H1 (cell line): ENCODE data around the gene PHEX. TPM values are rescaled to one million over a fixed set of nuclear protein-coding genes. Genes with fewer than 3 reads are reported as not detected.

Experiments
- CTCF ChIA-PET: fragments of 300-600 bp; sonication (Branson Sonifier 250); formaldehyde crosslinking; loops from one replicate; lab custom pipeline; 2021; ENCODE audit not compliant: partially characterized antibody; lab: Charles Lee
- POLR2A ChIA-PET: fragments of 300-600 bp; sonication (Branson Sonifier 250); formaldehyde crosslinking; loops from one replicate; lab custom pipeline; 2021; ENCODE audit warnings: inconsistent platforms; ENCODE audit not compliant: partially characterized antibody; lab: Charles Lee
- DNase-seq, 2 experiments: peaks; one replicate each; pipeline versions ENCODE4 v3.0.0 to v3.0.0-alpha.2; 2010 to 2022; ENCODE audit warnings: low spot score in 2 of 2, low read depth in 1 of 2, mixed read lengths in 1 of 2
- FAIRE-seq: peaks from 2 replicates; lab custom pipeline; 2011; peaks lifted over from hg19 to GRCh38; lab: Jason Lieb, UNC
- H2AFZ ChIP-seq: 2 replicates; pipeline ENCODE4 v1.8.1; 2012; ENCODE audit warnings: low read length, inconsistent platforms
- H2AK5ac ChIP-seq: 2 replicates; pipeline ENCODE4 v1.6.1; 2013; ENCODE audit warnings: low read depth, low read length
- H2BK120ac ChIP-seq: replicated peaks from 2 replicates; pipeline ENCODE3; 2013; ENCODE audit warnings: low read depth, low read length, inconsistent platforms
- H2BK12ac ChIP-seq: 2 replicates; pipeline ENCODE4 v1.6.1; 2013; ENCODE audit warnings: low read depth, low read length
- H2BK15ac ChIP-seq: 2 replicates; pipeline ENCODE4 v1.6.1; 2013; ENCODE audit warnings: low read length
- H2BK20ac ChIP-seq: 2 replicates; pipeline ENCODE4 v1.6.1; 2013; ENCODE audit warnings: low read length
- H2BK5ac ChIP-seq: 2 replicates; pipeline ENCODE4 v1.6.1; 2013; ENCODE audit warnings: low read depth, low read length
- H3K14ac ChIP-seq: 2 replicates; pipeline ENCODE4 v1.6.1; 2013; ENCODE audit warnings: inconsistent platforms; ENCODE audit not compliant: insufficient read length
- H3K18ac ChIP-seq: 2 replicates; pipeline ENCODE4 v1.6.1; 2013; ENCODE audit warnings: low read length; ENCODE audit errors: extremely low read depth
- H3K23ac ChIP-seq: 2 replicates; pipeline ENCODE4 v1.6.1; 2013; ENCODE audit warnings: inconsistent platforms; ENCODE audit not compliant: insufficient read length
- H3K23me2 ChIP-seq: 2 replicates; pipeline ENCODE4 v1.6.1; 2013; ENCODE audit warnings: low read depth, low read length
- H3K27ac ChIP-seq: 2 replicates; pipeline ENCODE4 v1.6.1; 2011; ENCODE audit warnings: low read depth, low read length, inconsistent platforms
- H3K27me3 ChIP-seq, 4 experiments: replicated peaks in 1 of 4; 1 replicate in 1 of 4; 2 replicates in 3 of 4; pipeline versions ENCODE4 v1.6.1 to v1.8.1; 2011 to 2013; ENCODE audit warnings: low read length in 3 of 4, mild to moderate bottlenecking in 3 of 4, inconsistent platforms in 2 of 4, mixed read lengths in 2 of 4, moderate library complexity in 1 of 4; ENCODE audit not compliant: control insufficient read depth in 3 of 4, insufficient read depth in 3 of 4; ENCODE audit errors: extremely low read depth in 1 of 4
- H3K36me3 ChIP-seq, 4 experiments: 2 replicates each; pipeline versions ENCODE4 v1.6.1 to v1.8.1; 2011 to 2013; ENCODE audit warnings: mild to moderate bottlenecking in 4 of 4, low read length in 3 of 4, moderate library complexity in 2 of 4, control low read depth in 1 of 4, inconsistent platforms in 1 of 4; ENCODE audit not compliant: insufficient read depth in 4 of 4, control insufficient read depth in 2 of 4
- H3K4ac ChIP-seq: replicated peaks from 2 replicates; pipeline ENCODE3; 2013; ENCODE audit warnings: low read length, low read depth, mixed read lengths, inconsistent platforms; ENCODE audit not compliant: insufficient read length
- H3K4me1 ChIP-seq, 4 experiments: replicated peaks in 1 of 4; 1 replicate in 1 of 4; 2 replicates in 3 of 4; pipeline versions ENCODE4 v1.6.1 to v1.8.1; 2011 to 2013; ENCODE audit warnings: low read length in 3 of 4, inconsistent platforms in 2 of 4, mixed read lengths in 1 of 4; ENCODE audit not compliant: insufficient read depth in 4 of 4, control insufficient read depth in 3 of 4
- H3K4me2 ChIP-seq, 2 experiments: 2 replicates each; pipeline versions ENCODE4 v1.6.1 to v1.8.1; 2011 to 2013; ENCODE audit warnings: low read depth in 2 of 2, low read length in 2 of 2, control low read depth in 1 of 2, inconsistent platforms in 1 of 2, mild to moderate bottlenecking in 1 of 2; ENCODE audit not compliant: insufficient read depth in 1 of 2
- H3K4me3 ChIP-seq, 4 experiments: fragments of 200-600, 300-600 bp in 1 of 4; sonication (generic), shearing (Covaris generic), sonication (Bioruptor Twin) in 1 of 4; 2 replicates each; pipeline versions ENCODE4 v1.5.1 to v1.8.1; 2011 to 2016; ENCODE audit warnings: low read length in 4 of 4, low read depth in 3 of 4, control low read depth in 2 of 4, inconsistent platforms in 2 of 4, mild to moderate bottlenecking in 2 of 4, mixed read lengths in 1 of 4, moderate library complexity in 1 of 4; ENCODE audit not compliant: insufficient read depth in 2 of 4; ENCODE audit errors: extremely low read depth in 1 of 4
- H3K56ac ChIP-seq: replicated peaks from 2 replicates; pipeline ENCODE3; 2013; ENCODE audit warnings: low read depth, mild to moderate bottlenecking, mixed read lengths, low read length, inconsistent platforms; ENCODE audit not compliant: insufficient read length
- H3K79me1 ChIP-seq: 2 replicates; pipeline ENCODE4 v1.6.1; 2013; ENCODE audit warnings: low read depth, low read length, control low read depth
- H3K79me2 ChIP-seq, 2 experiments: 2 replicates each; pipeline versions ENCODE4 v1.6.1 to v1.8.1; 2012 to 2013; ENCODE audit warnings: low read length in 2 of 2, mild to moderate bottlenecking in 2 of 2, inconsistent platforms in 1 of 2; ENCODE audit not compliant: insufficient read depth in 2 of 2, control insufficient read depth in 1 of 2
- H3K9ac ChIP-seq, 4 experiments: replicated peaks in 1 of 4; 1 replicate in 1 of 4; 2 replicates in 3 of 4; pipeline versions ENCODE4 v1.6.1 to v1.8.1; 2011 to 2013; ENCODE audit warnings: low read depth in 3 of 4, low read length in 3 of 4, control low read depth in 2 of 4, mild to moderate bottlenecking in 2 of 4, moderate library complexity in 2 of 4, inconsistent platforms in 1 of 4; ENCODE audit errors: extremely low read depth in 1 of 4
- H3K9me3 ChIP-seq, 2 experiments: 2 replicates each; pipeline versions ENCODE4 v1.6.1 to v1.8.1; 2012 to 2013; ENCODE audit warnings: mild to moderate bottlenecking in 2 of 2, moderate library complexity in 2 of 2, control low read depth in 1 of 2, inconsistent platforms in 1 of 2, low read depth in 1 of 2, low read length in 1 of 2, mixed read lengths in 1 of 2; ENCODE audit not compliant: insufficient read depth in 2 of 2
- H4K20me1 ChIP-seq, 2 experiments: replicated peaks in 1 of 2; 2 replicates each; pipeline versions ENCODE3 to v1.8.1; 2011 to 2013; ENCODE audit warnings: inconsistent platforms in 2 of 2, low read length in 2 of 2, mild to moderate bottlenecking in 1 of 2; ENCODE audit not compliant: insufficient read depth in 2 of 2, control insufficient read depth in 1 of 2
- H4K5ac ChIP-seq: 2 replicates; pipeline ENCODE4 v1.6.1; 2013; ENCODE audit warnings: low read length, low read depth, mixed read lengths, inconsistent platforms; ENCODE audit not compliant: insufficient read length
- H4K8ac ChIP-seq: 2 replicates; pipeline ENCODE4 v1.8.0; 2013; ENCODE audit warnings: mild to moderate bottlenecking, moderate library complexity, low read length, inconsistent platforms; ENCODE audit not compliant: insufficient read depth; ENCODE audit errors: extremely low read depth
- H4K91ac ChIP-seq: replicated peaks from 2 replicates; pipeline ENCODE3; 2013; ENCODE audit warnings: low read length, mixed read lengths, inconsistent platforms; ENCODE audit not compliant: insufficient read length
- CEBPB ChIP-seq: IDR thresholded peaks from 2 replicates; pipeline ENCODE4 v1.6.1; 2012; ENCODE audit warnings: low read depth, low read length
- RAD21 ChIP-seq, 2 experiments: IDR thresholded peaks in 1 of 2; conservative IDR thresholded peaks in 1 of 2; 2 replicates each; pipeline ENCODE4 v1.6.1; 2011; ENCODE audit warnings: low read depth in 2 of 2, low read length in 2 of 2, improper control_type of control experiment in 1 of 2, inconsistent platforms in 1 of 2, mild to moderate bottlenecking in 1 of 2, moderate library complexity in 1 of 2
- SIX5 ChIP-seq: IDR thresholded peaks from 2 replicates; pipeline ENCODE4 v1.6.1; 2011; ENCODE audit warnings: mild to moderate bottlenecking, low read depth, low read length
- SRF ChIP-seq: IDR thresholded peaks from 2 replicates; pipeline ENCODE4 v1.6.1; 2011; ENCODE audit warnings: mild to moderate bottlenecking, low read depth, low read length, moderate library complexity
- WGBS, 2 experiments: shearing (Covaris generic) in 1 of 2; methylation state at CpG; one replicate each; pipeline versions ENCODE4 v1.1.6 to v1.1.7; 2013 to 2015; ENCODE audit warnings: low lambda C conversion rate in 2 of 2, mixed read lengths in 2 of 2, inconsistent platforms in 1 of 2, low coverage in 1 of 2, missing lambda C conversion rate in 1 of 2; ENCODE audit not compliant: insufficient replicate concordance in 2 of 2, insufficient coverage in 1 of 2, insufficient read length in 1 of 2; ENCODE audit errors: extremely low coverage in 1 of 2, missing lambda C conversion rate in 1 of 2; 5-methylcytosine and 5-hydroxymethylcytosine counted together
- polyA plus RNA-seq, 7 experiments: library from polyadenylated mRNA; depleted of rRNA in 3 of 7; stranded (reverse) in 5 of 7; unstranded in 2 of 7; fragments of >200 nt in 5 of 7; fragments of 200-250 nt in 2 of 7; gene quantifications; 1 replicate in 5 of 7; 2 replicates in 1 of 7; 4 replicates in 1 of 7; pipeline versions ENCODE4 v1.2.1 to v1.2.3, GENCODE V29; 2011 to 2013; ENCODE audit warnings: missing spikeins in 2 of 7, mixed read lengths in 2 of 7
- total RNA-seq: library from RNA; stranded (reverse); fragmentation: NEBNext Ultra II Directional; extraction: Animal tissue kit (Norgen Biotek cat#: 25700); gene quantifications from 2 replicates; pipeline ENCODE4 v1.2.1, GENCODE V29; 2021
- TF ChIP-seq, protein P1 (sequence below): IDR thresholded peaks from 2 replicates; pipeline ENCODE4 v1.6.1; 2012; ENCODE audit warnings: low read length, inconsistent platforms

The PHEX gene
- total and polyA plus RNA-seq, 2 of the 8 experiments (the other 6 are each of a cell fraction or from before 2014, with no cell fraction given) = 0.03 to 0.11 TPM

DNA sequence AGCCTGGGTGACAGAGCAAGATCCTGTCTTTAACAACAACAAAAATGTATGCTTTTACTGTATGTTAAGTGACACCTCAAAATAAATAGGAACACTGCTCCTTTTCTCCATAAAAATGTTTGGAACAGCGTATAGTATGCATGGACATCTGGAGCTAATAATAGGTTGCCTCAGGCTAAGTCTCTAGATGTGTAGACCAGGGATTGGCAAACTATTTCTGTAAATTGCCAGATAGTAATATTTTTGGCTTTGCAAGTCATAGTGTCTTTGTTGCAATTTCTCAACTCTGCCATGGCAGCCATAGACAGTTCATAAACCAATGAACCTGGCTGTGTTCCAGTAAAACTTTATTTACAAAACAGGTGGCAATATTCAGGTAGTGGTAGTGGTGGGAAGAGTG lies 164.0 kb downstream of the PHEX start:
- Histone ChIP-seq H4K8ac (no peak overlapping the region), H2AFZ (no peak overlapping the region), H3K18ac (no peak overlapping the region), H3K79me1 (no peaks in the 10 kb centered on the region), H3K23me2 (no peaks in the 10 kb centered on the region), H2BK20ac (no peak overlapping the region), H2BK120ac (no peak overlapping the region), H4K91ac (no peak overlapping the region), H2BK5ac (no peak overlapping the region), H3K27ac (no peak overlapping the region), H3K9me3 (no peaks in the 10 kb centered on the region), H3K4me1 (no peaks in the 10 kb centered on the region), H3K56ac (no peak overlapping the region), H4K5ac (no peak overlapping the region), H3K23ac (no peak overlapping the region), H3K4me2 (no peak overlapping the region), H3K14ac (no peak overlapping the region), H3K4me3 (no peak overlapping the region), H3K36me3 (no peaks in the 10 kb centered on the region), H4K20me1 (no peaks in the 10 kb centered on the region), H3K9ac (no peak overlapping the region), H2AK5ac (no peak overlapping the region), H3K27me3 (no peaks in the 10 kb centered on the region), H3K79me2 (no peaks in the 10 kb centered on the region), H3K4ac (no peak overlapping the region), H2BK12ac (no peak overlapping the region), H2BK15ac (no peak overlapping the region)
- FAIRE-seq (no peak), DNase-seq (no peak)
- ChIA-PET POLR2A (no interaction called here), CTCF (interaction anchor here (1.4 kb wide), 1 partner anchor 19 kb away, joined by 3 read pairs; no protein-coding TSS in a partner anchor)
- 100% methylated on average over 1 of the region's 1 CpG; no CpG with 5 or more reads in 1 of the 2 experiments for WGBS, 2 experiments
- TF ChIP-seq SIX5 (no peak), SRF (no peak), RAD21 (IDR thresholded peaks at IDR 0.05 in 1 of 2, conservative IDR thresholded peaks at IDR 0.05 in 1 of 2; ENCODE audit: low read depth in 2 of 2, low read length in 2 of 2) (no peak), CEBPB (no peak)
- TF ChIP-seq, protein P1, sequence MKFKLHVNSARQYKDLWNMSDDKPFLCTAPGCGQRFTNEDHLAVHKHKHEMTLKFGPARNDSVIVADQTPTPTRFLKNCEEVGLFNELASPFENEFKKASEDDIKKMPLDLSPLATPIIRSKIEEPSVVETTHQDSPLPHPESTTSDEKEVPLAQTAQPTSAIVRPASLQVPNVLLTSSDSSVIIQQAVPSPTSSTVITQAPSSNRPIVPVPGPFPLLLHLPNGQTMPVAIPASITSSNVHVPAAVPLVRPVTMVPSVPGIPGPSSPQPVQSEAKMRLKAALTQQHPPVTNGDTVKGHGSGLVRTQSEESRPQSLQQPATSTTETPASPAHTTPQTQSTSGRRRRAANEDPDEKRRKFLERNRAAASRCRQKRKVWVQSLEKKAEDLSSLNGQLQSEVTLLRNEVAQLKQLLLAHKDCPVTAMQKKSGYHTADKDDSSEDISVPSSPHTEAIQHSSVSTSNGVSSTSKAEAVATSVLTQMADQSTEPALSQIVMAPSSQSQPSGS = no peak
